Kidney (tissue), 14 donors: ENCODE data around the gene SYNDIG1. TPM values are rescaled to one million over a fixed set of nuclear protein-coding genes. Genes with fewer than 3 reads are reported as not detected.

Experiments used
- DNase-seq, 5 donors: peaks; one replicate each; pipeline ENCODE4 v3.0.0-alpha.2; 2013 to 2020
- FAIRE-seq: peaks from 2 replicates; lab custom pipeline; 2012; peaks lifted over from hg19 to GRCh38; lab: Jason Lieb, UNC
- H3K27ac ChIP-seq, 2 donors: one replicate each; pipeline ENCODE4 v1.7.0; 2013; ENCODE audit warnings: low read depth in 2 of 2, low read length in 2 of 2, inconsistent platforms in 1 of 2
- H3K27me3 ChIP-seq: one replicate; pipeline ENCODE4 v1.7.1; 2013; ENCODE audit warnings: low read length, inconsistent platforms; ENCODE audit not compliant: control insufficient read depth, insufficient read depth
- H3K36me3 ChIP-seq, 3 donors: one replicate each; pipeline versions ENCODE4 v1.7.0 to v1.7.1; 2013; ENCODE audit warnings: low read length in 3 of 3, control low read depth in 1 of 3, inconsistent platforms in 1 of 3; ENCODE audit not compliant: insufficient read depth in 3 of 3, control insufficient read depth in 2 of 3
- H3K4me1 ChIP-seq, 3 donors: one replicate each; pipeline versions ENCODE4 v1.7.0 to v1.7.1; 2013; ENCODE audit warnings: low read length in 3 of 3, inconsistent platforms in 1 of 3, low read depth in 1 of 3; ENCODE audit not compliant: control insufficient read depth in 2 of 3, insufficient read depth in 2 of 3
- H3K4me3 ChIP-seq, 3 donors: one replicate each; pipeline versions ENCODE4 v1.7.0 to v1.8.1; 2013; ENCODE audit warnings: low read length in 3 of 3, control low read depth in 1 of 3, inconsistent platforms in 1 of 3
- H3K9ac ChIP-seq, 3 donors: one replicate each; pipeline versions ENCODE4 v1.7.0 to v1.7.1; 2013; ENCODE audit warnings: low read length in 3 of 3, control low read depth in 1 of 3, inconsistent platforms in 1 of 3
- H3K9me3 ChIP-seq, 3 donors: one replicate each; pipeline versions ENCODE4 v1.7.0 to v1.7.1; 2013; ENCODE audit warnings: low read length in 3 of 3, control low read depth in 1 of 3, inconsistent platforms in 1 of 3; ENCODE audit not compliant: control insufficient read depth in 2 of 3, insufficient read depth in 1 of 3
- intact Hi-C: fragments of 100-400 bp; cut with DNase I; formaldehyde crosslinking; loops from one replicate; pipeline ENCODE4 v1.11.1; 2022
- polyA plus RNA-seq: library from polyadenylated mRNA; stranded (reverse); fragments of 350-450 nt; fragmentation: Illumina TruSeq; extraction: RNeasy Lipid Tissue Mini Kit (QIAGEN cat#74804); gene quantifications from one replicate; pipeline ENCODE4 v1.2.3, GENCODE V29; 2014; ENCODE audit warnings: low read depth, low replicate concordance; ENCODE audit not compliant: insufficient read depth
- total RNA-seq: library from RNA; stranded (reverse); fragmentation: NEBNext Ultra II Directional; extraction: Animal tissue kit (Norgen Biotek cat#: 25700); gene quantifications from one replicate; pipeline ENCODE4 v1.2.1, GENCODE V29; 2021
- TF ChIP-seq, protein P1 (sequence below): IDR thresholded peaks from 3 replicates; pipeline ENCODE4 v1.5.1; 2012; ENCODE audit warnings: mild to moderate bottlenecking, moderate library complexity, borderline replicate concordance; ENCODE audit not compliant: insufficient read depth; ENCODE audit errors: extremely low read depth
- donor health status: control.
- donor health status: control.
- donor health status: control.
- donor health status: control.
- donor health status: control.
- donor health status: DM: yes; HTN: yes; CAD: no.
- donor health status: Normal renal cell carcinoma (clear cell type).

Gene SYNDIG1
- total and polyA plus RNA-seq, 2 donors from 2014 or later = 5.4 to 8.2 TPM

DNA sequence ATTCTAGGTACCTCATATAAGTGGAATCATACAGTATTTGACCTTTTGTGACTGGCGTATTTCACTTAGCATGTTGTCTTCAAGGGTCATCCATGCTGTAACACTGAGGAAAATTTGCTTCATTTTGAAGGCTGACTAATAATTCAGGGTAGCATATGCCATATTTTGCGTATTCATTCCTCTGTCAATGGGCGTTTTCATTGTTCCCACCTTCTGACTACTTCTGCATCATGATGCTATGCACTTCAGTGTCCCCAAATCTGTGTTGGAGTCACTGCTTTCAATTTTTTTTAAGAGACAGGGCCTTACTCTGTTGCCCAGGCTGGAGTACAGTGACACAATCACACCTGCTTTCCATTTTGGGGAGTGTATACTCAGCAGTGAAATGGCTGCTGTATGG, 51.6 kb downstream of the SYNDIG1 start:
- Histone ChIP-seq H3K27ac (no peak overlapping the region), H3K9ac (no peak overlapping the region), H3K4me1 (no peaks in the 10 kb centered on the region), H3K36me3 (no peaks in the 10 kb centered on the region), H3K9me3 (no peaks in the 10 kb centered on the region), H3K27me3 (no peaks in the 10 kb centered on the region), H3K4me3 (no peak overlapping the region)
- TF ChIP-seq, protein P1, sequence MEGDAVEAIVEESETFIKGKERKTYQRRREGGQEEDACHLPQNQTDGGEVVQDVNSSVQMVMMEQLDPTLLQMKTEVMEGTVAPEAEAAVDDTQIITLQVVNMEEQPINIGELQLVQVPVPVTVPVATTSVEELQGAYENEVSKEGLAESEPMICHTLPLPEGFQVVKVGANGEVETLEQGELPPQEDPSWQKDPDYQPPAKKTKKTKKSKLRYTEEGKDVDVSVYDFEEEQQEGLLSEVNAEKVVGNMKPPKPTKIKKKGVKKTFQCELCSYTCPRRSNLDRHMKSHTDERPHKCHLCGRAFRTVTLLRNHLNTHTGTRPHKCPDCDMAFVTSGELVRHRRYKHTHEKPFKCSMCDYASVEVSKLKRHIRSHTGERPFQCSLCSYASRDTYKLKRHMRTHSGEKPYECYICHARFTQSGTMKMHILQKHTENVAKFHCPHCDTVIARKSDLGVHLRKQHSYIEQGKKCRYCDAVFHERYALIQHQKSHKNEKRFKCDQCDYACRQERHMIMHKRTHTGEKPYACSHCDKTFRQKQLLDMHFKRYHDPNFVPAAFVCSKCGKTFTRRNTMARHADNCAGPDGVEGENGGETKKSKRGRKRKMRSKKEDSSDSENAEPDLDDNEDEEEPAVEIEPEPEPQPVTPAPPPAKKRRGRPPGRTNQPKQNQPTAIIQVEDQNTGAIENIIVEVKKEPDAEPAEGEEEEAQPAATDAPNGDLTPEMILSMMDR = no peak
- FAIRE-seq (no peak), DNase-seq (no peak)
- intact Hi-C loops = no loop called here

DNA sequence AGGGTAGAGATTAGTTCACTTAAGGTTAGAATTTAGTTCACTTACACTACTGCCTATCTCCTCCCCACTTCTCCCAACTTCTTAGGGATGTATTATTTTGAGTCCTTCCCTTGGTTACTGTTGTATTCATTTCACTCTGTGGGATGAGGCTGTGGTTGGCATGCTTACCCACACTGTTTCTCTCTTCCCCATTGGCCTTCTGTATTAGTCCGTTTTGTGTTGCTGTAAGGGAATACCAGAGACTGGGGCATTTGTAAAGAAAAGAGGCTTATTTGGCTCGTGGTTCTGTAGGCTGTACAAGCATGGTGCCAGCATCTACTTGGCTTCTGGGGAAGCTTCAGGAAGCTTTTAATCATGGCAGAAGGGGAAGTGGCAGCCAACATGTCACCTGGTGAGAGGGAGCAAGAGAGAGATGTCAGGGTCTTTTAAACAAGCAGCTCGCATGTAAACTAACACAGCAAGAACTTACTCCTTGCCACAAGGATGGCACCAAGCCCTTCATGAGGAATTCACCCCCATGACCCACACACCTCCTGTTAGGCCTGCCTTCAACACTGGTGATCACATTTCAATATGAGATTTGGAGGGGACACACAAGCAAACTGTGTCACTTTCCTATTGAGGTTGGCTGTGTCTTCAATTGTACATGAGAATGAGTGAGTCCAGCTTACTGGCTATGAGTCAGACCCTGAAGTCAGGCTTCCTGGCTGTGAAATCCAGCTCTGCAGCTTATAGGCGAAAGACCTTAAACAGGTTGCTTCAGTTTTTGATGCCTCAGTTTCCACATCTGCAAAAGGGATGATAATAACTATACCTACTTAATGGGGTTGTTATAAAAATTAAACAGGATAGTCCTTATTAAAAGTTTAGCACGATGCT, 53.3 kb downstream of the SYNDIG1 start:
- Histone ChIP-seq H3K9ac (no peak overlapping the region), H3K27me3 (no peaks in the 10 kb centered on the region), H3K4me3 (no peak overlapping the region), H3K9me3 (no peaks in the 10 kb centered on the region), H3K4me1 (no peaks in the 10 kb centered on the region), H3K27ac (no peak overlapping the region), H3K36me3 (no peaks in the 10 kb centered on the region)
- intact Hi-C loops = no loop called here
- TF ChIP-seq, protein P1 = no peak
- no peak for DNase-seq
- FAIRE-seq = no peak

DNA sequence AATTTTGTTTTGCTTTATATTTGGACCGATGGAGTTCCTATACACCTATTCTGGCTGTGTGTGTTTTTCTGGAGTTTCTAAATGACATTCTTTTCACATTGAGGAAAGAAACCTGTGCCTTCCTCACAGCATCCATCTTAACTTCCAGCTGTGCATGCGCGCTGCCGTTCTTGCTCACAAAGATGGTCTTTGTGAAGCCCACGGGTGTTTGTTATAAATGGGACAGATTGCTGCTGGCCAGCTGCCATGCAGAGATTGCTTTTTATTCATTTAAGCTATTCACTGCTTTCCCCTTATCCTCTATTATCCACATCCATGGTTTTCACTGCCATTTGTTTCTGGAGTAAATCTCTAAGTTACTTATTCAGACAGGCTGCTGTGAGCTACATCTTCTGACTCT, 54.2 kb downstream of the SYNDIG1 start:
- no peak for DNase-seq

More for the DNA sequence above, 54.2 kb downstream of the SYNDIG1 start:
- no peaks in the 10 kb centered on the region for H3K27me3 ChIP-seq
- no peaks in the 10 kb centered on the region for H3K4me1 ChIP-seq
- H3K9me3 ChIP-seq = no peaks in the 10 kb centered on the region
- H3K9ac ChIP-seq = no peak overlapping the region
- intact Hi-C loops = no loop called here
- H3K27ac ChIP-seq = no peak overlapping the region
- no peaks in the 10 kb centered on the region for H3K36me3 ChIP-seq
- FAIRE-seq = no peak
- H3K4me3 ChIP-seq = no peak overlapping the region
- TF ChIP-seq, protein P1 = no peak
